Measurements from ENCODE around the gene FLNA.

The FLNA gene

GRCh38 chrX:154322890-154323289 is 51.5 kb downstream of the FLNA start:
- H3K4me3 ChIP-seq (ENCODE audit: control insufficient read depth, low read depth, low read length), result no peak overlapping the region
- no peak for TF ChIP-seq CTCF (conservative IDR thresholded peaks at IDR 0.05; ENCODE audit: control insufficient read depth, insufficient read depth, low read depth, low read length)
- no peak for DNase-seq (ENCODE audit: low read depth)

GRCh38 chrX:154321594-154321993 is 52.8 kb downstream of the FLNA start:
- no peak for TF ChIP-seq CTCF (conservative IDR thresholded peaks at IDR 0.05; ENCODE audit: control insufficient read depth, insufficient read depth, low read depth, low read length)
- no peak overlapping the region for H3K4me3 ChIP-seq (ENCODE audit: control insufficient read depth, low read depth, low read length)
- DNase-seq (ENCODE audit: low read depth), result no peak

GRCh38 chrX:154321152-154321551 is 53.3 kb downstream of the FLNA start:
- DNase-seq (ENCODE audit: low read depth), result no peak
- no peak overlapping the region for H3K4me3 ChIP-seq (ENCODE audit: control insufficient read depth, low read depth, low read length)
- TF ChIP-seq CTCF (conservative IDR thresholded peaks at IDR 0.05; ENCODE audit: control insufficient read depth, insufficient read depth, low read depth, low read length), result no peak

GRCh38 chrX:154320406-154320805 is 54.0 kb downstream of the FLNA start:
- DNase-seq (ENCODE audit: low read depth), result no peak
- H3K4me3 ChIP-seq (ENCODE audit: control insufficient read depth, low read depth, low read length), result no peak overlapping the region
- TF ChIP-seq CTCF (conservative IDR thresholded peaks at IDR 0.05; ENCODE audit: control insufficient read depth, insufficient read depth, low read depth, low read length), result no peak

GRCh38 chrX:154317391-154317995 is 56.9 kb downstream of the FLNA start:
- DNase-seq (ENCODE audit: low read depth), result peak; percentile 17
- H3K4me3 ChIP-seq (ENCODE audit: control insufficient read depth, low read depth, low read length), result no peak overlapping the region
- peak; percentile 49 for TF ChIP-seq CTCF (conservative IDR thresholded peaks at IDR 0.05; ENCODE audit: control insufficient read depth, insufficient read depth, low read depth, low read length)

GRCh38 chrX:154315416-154315815 is 59.0 kb downstream of the FLNA start:
- no peak for DNase-seq (ENCODE audit: low read depth)
- TF ChIP-seq CTCF (conservative IDR thresholded peaks at IDR 0.05; ENCODE audit: control insufficient read depth, insufficient read depth, low read depth, low read length), result no peak
- no peak overlapping the region for H3K4me3 ChIP-seq (ENCODE audit: control insufficient read depth, low read depth, low read length)

GRCh38 chrX:154313147-154313546 is 61.3 kb downstream of the FLNA start:
- DNase-seq (ENCODE audit: low read depth), result no peak
- TF ChIP-seq CTCF (conservative IDR thresholded peaks at IDR 0.05; ENCODE audit: control insufficient read depth, insufficient read depth, low read depth, low read length), result no peak

More at GRCh38 chrX:154313147-154313546, 61.3 kb downstream of the FLNA start:
- H3K4me3 ChIP-seq (ENCODE audit: control insufficient read depth, low read depth, low read length), result no peak overlapping the region
